Umbilical cord (tissue), 2 donors: ENCODE measurements around the gene MMD2. TPM values are rescaled to one million over a fixed set of nuclear protein-coding genes. Genes with fewer than 3 reads are reported as not detected.
A peak's percentile ranks its signal among the peaks of the same experiment; 100 is the strongest.
"Not testable (repeated sequence)": the region's sequence is repeated elsewhere in the genome, so short reads cannot be mapped to it uniquely, and the experiment has no call there.

ENCODE experiments used
- DNase-seq: peaks from one replicate; pipeline ENCODE4 v3.0.0-alpha.2; 2015; ENCODE audit warnings: low spot score
- total RNA-seq: library from RNA; depleted of rRNA; stranded (reverse); fragments of >200 nt; gene quantifications from one replicate; pipeline ENCODE4 v1.2.3, GENCODE V29; 2014; ENCODE audit warnings: low replicate concordance; ENCODE audit not compliant: insufficient read depth

The MMD2 gene, protein sequence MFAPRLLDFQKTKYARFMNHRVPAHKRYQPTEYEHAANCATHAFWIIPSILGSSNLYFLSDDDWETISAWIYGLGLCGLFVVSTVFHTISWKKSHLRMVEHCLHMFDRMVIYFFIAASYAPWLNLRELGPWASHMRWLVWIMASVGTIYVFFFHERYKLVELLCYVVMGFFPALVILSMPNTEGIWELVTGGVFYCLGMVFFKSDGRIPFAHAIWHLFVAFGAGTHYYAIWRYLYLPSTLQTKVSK
- 0.24 TPM for total RNA-seq

DNA sequence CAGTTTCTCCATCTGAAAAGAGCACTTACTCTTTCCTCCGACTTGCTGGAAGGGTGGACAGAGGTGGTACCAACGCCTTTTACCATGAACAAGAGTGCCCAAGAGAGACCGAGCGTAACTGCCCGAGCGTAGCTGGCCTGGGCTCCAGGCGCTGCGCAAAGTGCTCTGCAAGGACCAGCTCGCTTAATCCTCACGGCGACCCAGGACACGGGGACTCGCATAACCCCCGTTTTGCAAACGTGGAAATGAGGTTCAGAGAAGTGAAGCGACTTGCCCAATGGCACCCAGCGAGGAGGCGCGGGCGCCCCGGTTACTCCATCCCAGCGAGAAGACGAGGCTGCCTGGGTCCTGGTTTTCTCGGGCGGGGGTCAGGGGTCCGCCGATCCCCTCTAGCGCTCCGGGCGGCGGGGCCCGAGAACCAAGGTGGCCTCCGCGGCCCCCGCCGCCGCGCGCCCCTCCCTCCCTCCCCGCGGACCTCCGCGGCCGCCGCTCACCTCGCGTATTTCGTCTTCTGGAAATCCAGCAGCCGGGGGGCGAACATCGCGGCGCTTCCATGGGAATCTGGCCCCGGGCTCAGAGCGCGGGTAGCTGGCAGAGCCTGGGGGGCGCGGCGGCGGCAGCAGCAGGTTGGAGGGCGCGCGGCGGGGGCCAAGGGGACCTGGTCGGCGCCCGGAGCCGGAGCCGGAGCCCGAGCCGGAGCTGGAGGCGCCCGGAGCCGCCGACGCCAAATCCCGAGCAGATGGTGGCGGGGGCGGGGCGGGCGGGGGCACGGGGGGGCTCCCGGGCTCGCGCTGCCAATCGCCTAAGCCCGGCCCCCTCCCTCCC, at the start of gene MMD2:
Gene MMD2, minus strand, starts transcription at position 711 of the 825 bp plus-strand sequence. Its CDS starts 170 bp downstream, at position 541.
- no peak for DNase-seq

DNA sequence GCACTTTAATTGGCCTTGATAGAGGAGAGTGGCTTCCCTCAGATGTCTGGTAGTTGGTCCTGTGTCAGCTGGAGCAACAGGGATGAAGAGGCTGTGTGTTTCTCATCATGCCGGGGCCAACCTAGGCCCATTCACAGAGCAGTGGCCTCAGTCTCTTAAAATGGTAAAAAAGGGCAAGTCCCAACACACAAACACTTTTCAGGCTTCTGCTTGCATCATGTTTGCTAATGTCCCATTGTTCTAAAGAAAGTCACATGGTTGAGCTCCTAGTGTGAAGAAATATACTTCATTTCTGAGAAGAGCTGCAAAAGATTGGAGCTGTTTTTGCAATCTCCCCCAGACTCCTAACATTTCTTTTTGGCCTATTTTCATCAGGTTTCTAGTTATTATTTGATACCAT, 46.1 kb upstream of the MMD2 start:
- no peak for DNase-seq

DNA sequence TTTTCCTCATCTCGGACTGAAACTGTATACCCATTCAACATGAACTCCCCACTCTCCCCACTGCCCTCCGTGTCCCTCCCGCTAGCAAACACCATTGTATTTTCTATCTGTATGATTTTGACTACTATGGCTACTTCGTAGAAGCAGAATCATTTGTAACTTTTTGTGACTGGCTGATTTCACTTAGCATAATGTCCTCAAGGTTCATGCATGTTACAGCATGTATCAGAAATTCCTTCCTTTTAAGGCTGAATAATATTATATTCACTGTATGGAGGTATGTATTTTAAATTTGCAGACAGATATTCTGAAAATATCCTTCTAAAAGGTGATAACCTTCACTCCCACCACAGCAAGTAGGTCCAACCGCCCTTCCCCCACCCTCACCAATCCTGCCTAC, 42.9 kb upstream of the MMD2 start:
- DNase-seq: peak; percentile 2

DNA sequence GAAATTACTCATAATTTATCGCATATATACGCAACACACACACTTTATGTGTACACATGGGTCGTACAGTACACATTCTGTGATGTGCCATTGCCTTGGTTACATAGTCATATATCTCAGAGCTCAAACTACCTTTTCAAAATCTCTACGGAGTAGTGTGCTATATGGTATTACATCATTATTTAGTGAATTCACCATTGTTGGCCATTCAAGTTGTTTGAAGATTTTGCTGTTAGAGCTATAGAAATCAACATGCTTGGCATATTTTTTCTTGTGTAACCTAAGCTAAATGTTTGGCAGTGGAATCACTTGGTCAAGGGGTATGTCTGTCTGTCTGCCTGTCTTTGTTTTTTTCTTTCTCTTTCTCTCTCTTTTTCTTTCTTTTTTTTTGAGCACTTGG, 42.0 kb upstream of the MMD2 start:
- DNase-seq: no peak

DNA sequence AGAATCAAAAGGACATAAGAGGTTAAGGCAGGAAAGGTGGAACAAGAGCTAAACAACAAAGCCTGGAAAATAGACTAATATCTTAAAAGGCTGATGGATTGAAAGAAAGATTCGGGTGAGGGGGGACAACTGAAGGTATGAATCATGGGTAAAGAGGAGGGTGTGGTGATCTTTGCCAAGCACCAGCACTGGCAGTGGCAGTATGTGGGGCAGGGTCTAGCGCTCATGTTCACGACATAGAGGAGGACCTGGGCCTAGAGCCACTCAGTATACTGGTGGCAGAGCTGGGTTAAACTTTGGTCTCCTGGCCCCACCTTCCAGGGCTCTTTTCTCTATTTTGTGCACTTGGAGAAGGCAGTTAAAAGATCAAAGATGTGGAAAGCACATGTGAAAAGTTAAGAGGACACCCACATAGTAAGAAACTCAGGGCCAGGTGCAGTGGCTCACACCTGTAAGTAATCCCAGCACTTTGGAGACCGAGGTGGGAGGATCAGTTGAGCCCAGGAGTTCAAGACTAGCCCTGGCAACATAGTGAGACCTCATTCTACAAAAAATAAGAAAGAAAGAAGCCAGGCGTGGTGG, 40.5 kb upstream of the MMD2 start:
- no peak for DNase-seq

DNA sequence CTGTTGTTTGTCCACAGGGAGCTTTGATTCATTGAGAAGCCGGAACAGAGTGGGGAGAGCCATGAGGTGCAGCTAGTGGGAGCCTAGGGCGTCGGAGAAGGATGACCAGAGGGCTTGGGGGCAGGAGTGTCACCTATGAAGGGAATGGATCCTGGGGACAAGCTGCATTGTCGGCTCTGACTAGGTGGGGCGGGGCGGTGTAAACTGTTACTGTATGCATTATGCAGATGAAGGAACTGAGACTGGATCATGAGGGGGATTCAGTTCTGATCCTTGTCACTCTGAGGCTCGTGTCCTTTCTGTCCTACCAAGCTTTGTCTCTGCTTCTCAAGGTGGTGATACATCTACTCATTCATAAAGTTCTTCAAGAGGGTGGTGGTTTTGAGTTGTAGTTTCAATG, 39.9 kb upstream of the MMD2 start:
- no peak for DNase-seq

DNA sequence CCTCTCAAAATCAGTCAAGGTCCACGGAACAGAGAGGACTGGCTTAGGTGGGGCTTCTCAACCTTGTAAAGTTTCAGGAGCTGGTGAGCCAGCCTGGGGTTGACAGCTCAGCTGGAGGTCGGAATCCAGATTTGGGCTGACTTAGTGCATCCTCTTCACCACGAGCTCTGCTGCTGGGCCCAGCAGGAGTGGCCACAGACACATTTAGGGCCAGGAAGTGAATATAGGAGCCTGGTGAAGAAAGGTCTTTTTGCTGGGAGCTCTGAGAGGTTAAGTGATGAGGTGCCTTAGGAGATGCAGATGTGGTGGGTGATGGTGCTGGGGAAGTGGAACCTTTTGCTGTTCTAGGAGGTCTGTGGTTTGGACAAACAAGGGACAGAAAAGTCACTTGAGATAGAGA, 39.3 kb upstream of the MMD2 start:
- DNase-seq: no peak

DNA sequence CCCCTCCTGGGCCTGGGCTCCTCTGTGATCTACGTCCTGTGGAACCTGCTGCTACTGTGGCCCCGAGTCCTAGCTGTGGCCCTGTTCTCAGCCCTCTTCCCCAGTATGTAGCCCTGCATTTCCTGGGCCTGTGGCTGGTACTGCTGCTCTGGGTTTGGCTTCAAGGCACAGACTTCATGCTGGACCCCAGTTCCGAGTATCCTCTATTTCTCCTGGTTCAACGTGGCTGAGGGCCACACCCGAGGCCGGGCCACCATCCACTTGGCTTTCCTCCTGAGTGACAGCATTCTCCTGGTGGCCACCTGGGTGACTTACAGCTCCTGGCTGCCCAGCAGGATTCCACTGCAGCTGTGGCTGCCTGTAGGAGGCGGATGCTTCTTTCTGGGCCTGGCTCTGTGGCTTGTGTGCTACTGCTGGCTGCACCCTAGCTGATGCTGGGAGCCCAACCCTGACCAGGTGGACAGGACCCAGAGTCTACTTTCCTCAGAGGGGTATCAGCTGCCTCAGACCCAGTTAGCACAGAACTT, 37.8 kb upstream of the MMD2 start:
- DNase-seq: no peak

DNA sequence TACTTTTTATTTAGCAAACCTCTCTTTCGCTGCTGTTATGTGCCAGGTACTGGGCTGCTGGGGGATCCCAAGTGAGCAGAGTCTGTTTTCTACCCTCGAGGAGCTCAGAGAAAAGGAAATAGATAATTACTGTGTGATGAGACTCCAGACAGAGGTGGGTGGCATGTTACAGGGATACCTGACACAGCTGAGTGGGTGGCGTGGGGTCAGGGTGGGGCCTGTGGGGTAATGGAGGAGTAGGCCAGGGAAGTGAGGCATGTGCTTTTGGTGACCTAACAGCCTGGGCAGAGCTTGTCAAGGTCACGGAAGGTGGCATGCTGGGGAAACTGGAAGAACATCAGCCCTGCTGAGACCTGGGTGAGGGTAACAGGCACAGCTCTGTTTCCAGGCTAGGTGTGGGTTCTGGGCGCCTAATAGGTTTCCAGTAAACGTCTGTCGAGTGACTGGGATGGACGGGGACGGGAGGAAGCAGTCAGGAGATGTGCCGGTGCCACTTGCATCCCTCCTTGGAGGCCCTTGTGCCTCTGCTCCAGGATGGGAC, 36.5 kb upstream of the MMD2 start:
- DNase-seq: no peak

DNA sequence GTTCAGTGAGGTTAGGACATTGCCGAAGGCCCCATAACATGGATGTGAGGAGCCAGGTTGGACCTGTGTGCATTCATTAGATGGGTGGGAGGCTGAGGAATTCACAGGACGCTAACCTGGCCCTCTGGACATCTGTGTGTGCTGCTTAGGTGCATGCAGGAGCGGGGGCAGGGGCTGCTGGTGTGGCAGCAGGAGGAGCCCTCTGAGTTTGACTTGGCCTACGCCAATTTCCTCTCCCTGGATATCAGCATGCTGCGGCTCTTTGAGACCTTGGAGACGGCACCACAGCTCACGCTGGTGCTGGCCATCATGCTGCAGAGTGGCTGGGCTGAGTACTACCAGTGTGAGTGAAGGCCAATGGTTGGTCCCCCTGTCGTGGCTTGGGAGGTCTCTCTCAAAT, 34.5 kb upstream of the MMD2 start:
- DNase-seq: no peak

DNA sequence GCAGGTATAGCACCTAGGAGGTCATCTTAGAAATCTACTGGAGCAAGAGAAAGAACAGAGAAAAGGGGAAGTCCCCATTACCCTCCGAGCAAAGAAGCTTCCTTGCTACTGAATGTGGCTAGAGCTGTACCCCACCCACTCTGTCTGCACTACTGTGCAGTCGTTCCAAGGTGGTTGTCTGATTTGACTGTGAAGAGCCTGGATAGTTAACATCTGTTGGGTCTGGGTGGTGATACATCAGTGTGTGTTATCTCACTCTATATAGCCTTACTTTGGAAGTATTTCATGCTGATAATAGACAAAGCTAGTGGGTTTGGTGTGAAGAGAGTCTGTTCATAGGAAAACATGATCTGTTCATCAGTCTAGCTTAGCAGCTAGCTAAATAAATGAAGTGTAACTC, 23.8 kb upstream of the MMD2 start:
- not testable (repeated sequence) for DNase-seq

DNA sequence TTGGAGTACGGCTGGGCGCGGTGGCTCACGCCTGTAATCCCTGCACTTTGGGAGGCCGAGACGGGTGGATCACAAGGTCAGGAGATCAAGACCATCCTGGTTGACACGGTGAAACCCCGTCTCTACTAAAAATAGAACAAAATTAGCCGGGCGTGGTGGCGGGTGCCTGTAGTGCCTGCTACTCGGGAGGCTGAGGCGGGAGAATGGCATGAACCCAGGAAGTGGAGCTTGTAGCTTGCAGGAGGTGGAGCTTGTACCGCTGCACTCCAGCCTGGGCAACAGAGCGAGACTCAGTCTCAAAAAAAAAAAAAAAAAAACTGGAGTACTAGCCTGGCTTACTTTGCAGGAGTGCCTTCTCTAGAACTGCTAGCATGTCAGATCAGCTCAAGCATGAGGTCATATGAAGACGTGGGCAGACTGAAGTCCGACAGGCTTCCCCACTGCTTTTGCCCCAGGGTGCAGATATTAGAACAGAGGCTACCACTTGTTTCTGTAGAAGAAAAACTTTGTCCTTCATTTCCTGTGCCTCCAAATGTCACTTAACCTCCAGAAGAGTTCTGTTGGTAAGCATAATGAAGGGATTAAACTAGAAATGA, 22.4 kb upstream of the MMD2 start:
- DNase-seq: not testable (repeated sequence)

DNA sequence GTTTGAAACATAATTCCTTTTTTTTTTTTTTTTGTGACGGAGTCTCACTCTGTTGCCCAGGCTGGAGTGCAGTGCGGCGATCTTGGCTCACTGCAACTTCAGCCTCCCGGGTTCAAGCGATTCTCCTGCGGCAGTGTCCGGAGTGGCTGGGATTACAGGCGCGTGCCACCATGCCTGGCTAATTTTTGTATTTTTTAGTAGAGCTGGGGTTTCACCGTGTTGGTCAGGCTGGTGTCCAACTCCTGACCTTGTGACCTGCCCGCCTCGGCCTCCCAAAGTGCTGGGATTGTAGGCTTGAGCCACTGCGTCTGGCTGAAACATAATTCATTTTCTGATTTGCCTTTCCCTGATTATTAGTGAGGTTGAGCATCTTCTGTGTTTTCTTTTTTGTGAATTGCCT, 16.6 kb upstream of the MMD2 start:
- DNase-seq: not testable (repeated sequence)

DNA sequence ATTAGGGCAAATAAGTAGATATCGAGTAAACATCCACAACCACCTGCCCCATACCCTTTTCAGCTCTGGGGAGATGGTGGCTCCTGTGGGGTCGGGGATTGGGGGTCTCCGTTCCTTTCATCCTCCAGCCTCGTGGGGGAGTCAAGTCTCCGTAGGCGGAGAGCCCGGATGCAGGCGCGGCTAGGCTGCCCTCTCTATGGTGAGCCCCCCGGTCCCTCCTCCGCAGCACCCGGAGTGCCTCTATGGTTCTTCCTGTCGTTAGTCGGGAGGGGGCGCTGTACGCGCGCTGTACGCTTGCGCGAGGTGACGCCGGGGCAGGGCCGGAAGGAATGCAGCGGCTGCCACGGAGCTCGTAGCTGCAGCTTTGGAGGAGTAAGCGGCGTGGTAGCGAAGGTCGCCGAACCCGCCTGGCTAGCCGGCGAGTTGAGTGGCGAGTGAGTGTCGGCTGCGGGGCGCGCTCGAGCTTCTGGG, 14.8 kb upstream of the MMD2 start:
- DNase-seq: peak; percentile 93

DNA sequence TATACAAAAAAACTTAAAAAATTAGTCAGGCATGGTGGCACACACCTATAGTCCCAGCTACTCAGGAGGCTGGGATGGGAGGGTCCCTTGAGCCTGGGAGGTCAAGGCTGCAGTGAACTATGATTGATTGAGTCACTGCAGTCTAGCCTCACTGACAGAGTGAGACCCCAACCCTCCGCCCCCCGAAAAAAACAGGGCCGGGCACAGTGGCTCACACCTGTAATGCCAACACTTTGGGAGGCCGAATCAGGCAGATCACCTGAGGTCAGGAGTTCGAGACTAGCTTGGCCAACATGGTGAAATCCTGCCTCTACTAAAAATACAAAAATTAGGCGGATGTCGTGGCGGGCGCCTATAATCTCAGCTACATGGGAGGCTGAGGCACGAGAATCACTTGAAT, 13.5 kb upstream of the MMD2 start:
- DNase-seq: not testable (repeated sequence)

DNA sequence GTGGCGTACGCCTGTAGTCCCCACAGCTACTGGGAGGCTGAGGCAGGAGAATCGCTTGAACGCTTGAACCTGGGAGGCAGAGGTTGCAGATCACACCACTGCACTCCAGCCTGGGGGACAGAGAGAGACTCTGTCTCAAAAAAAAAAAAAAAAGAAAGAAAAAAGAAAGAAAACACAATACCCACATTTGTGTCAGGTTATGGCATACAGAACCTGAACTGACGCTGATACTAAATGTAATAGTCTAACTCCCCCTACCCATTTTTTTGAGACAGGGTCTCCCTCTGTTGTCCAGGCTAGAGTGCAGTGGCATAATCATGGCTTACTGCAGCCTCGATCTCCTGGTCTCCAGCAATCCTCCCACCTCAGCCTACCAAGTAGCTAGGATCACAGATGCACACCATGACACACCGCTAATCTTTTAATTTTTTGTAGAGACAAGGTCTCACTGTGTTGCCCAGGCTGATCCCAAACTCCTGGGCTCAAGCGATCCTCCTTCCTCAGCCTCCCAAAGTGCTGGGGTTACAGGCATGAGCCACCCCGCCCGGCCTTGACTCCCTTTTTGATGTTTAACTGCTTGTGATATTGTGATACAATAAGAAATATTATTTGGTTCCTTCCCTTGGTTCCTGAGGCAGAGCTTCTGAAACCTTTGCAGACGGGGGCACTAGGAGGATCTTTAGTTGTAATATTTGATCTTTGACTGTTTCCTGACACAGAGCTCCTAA, 6.5 kb upstream of the MMD2 start:
- DNase-seq: no peak

DNA sequence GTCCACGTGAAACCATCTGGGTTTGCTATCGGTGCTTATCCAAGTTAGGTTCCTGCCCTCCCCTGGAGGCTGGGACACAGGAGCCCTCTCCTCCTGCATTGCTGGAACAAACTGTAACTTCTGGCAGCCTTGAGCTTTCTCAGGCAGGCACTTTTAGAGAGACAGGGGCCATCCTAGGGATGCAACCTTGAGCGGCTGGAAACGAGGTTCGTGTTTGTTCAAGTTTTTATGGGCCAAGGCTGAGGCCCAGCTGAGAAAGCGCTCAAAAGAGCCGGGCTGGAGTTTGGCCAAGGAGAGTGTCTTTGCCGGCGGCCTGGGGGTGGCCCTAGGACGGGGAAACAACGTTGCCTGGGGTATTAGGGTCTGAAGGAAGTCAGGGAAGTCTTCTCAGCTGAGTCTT, 5.5 kb upstream of the MMD2 start:
- no peak for DNase-seq

DNA sequence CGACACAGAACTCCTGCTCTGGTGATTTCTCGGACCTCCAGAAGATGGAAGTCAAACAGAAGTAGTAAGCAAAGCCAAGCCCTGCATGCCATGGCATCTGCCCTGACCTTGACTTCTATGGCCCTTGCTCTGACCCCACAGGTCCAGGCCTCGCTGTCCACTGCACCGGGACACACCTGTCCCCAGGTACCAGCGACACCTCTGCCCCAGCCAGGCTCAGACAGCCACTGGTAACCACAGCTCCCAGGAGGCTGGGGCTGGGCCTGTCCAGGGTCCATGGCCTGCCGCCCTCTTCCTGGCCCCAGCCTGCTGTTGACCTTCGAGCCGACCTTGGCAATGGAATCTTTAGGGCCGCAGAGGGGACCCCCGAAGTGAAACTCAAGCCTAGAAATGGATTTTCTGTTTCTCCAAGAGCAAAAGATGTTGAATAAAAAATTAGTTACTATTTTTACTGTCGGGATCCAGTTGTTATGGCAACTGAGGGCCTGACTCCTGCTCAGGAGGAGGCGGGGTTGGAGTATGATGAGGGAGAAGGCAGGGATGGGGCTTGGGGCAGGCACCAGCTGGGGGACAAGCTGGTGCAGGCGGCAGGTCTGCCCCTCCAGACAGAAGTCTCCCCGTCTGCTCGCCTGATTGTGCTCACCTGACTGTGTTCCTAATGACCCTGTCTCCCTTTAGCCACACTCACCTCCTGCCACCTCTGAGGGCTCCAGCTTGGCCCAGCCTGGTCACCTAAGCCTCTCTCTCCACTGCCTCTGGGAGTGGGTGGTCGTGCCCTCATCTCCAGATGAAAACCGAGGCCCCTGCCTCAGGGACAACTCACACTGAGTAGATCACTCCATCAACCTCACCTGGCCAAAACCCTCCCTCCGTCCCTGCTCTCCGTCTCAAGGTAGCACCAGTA, 4.1 kb upstream of the MMD2 start:
- DNase-seq: no peak

DNA sequence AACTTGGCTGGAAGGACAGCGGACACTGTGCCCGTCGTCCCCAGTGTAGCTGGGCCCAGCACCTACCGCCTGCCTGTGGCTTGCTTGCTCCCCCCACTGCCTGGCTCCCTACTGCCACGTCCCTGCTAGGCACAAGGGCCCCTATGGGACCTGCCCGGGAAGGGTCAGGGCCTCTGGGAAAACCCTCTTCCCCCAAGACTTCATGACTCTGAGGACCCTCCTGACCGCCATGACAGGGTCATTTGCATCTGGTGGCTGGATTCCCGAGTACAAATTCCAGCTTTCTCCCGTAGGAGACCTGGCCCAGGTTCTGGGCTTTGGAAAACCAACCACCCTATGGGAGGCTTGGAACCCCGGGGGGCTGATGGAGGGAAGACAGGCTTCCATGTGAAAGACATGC, 1.4 kb upstream of the MMD2 start:
- DNase-seq: no peak

DNA sequence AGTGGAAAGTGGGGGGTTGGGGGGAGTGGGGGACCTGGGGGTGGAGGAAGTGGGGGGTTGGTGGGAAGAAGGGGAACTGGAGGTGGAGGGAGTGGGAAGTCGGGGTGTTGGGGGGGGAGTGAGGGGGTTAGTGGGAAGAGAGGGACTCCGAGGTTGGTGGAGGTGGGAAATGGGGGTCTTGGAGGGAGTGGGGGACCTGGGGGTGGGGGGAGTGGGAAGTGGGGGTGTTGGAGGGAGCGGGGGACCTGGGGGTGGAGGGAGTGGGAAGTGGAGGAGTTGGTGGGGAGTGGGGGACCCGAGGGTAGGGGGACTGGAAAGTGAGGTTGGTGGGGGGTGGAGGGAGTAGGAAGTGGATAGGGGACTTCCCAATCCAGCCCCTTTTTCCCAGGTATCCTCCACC, 906 bp upstream of the MMD2 start:
- DNase-seq: no peak
